Stimulated activated CD8-positive, alpha-beta memory T cell treated with anti-CD3 and anti-CD28 coated beads, Interleukin-7, amount 100 ng/mL, for 4 hours (primary cell): ENCODE measurements around the gene EIF4EBP3.

Experiments
- DNase-seq, 2 donors: peaks; one replicate each; pipeline ENCODE4 v3.0.0-alpha.2; 2020; ENCODE audit warnings: low read depth in 2 of 2

Gene EIF4EBP3

GRCh38 chr5:140547508-140548299, at the start of gene EIF4EBP3:
EIF4EBP3 (plus strand) TSS chr5:140547662; CDS start chr5:140547738, 76 bp downstream.
- DNase-seq = peak; percentile 77

- no peak for DNase-seq
These were observed 49.6 kb upstream of the EIF4EBP3 start for GRCh38 chr5:140497897-140498296.

- DNase-seq = no peak
These were observed 48.9 kb upstream of the EIF4EBP3 start for GRCh38 chr5:140498591-140498990.

- DNase-seq = no peak
These were observed 44.6 kb upstream of the EIF4EBP3 start for GRCh38 chr5:140502834-140503233.

- no peak for DNase-seq
These were observed 37.6 kb upstream of the EIF4EBP3 start for GRCh38 chr5:140509898-140510297.

GRCh38 chr5:140513124-140513523, 34.3 kb upstream of the EIF4EBP3 start:
- DNase-seq = no peak

GRCh38 chr5:140524003-140524402, 23.5 kb upstream of the EIF4EBP3 start:
- no peak for DNase-seq

GRCh38 chr5:140540227-140540626, 7.2 kb upstream of the EIF4EBP3 start:
- no peak for DNase-seq

- DNase-seq = no peak
These were observed 4.5 kb upstream of the EIF4EBP3 start for GRCh38 chr5:140542972-140543371.

GRCh38 chr5:140544986-140545385, 2.5 kb upstream of the EIF4EBP3 start:
- no peak for DNase-seq

- no peak for DNase-seq
These were observed 1.9 kb upstream of the EIF4EBP3 start for GRCh38 chr5:140545606-140546005.

- DNase-seq = no peak
These were observed 483 bp upstream of the EIF4EBP3 start for GRCh38 chr5:140546851-140547507.

- no peak for DNase-seq
These were observed 832 bp downstream of the EIF4EBP3 start for GRCh38 chr5:140548300-140548688.

GRCh38 chr5:140548791-140549190, 1.3 kb downstream of the EIF4EBP3 start:
- no peak for DNase-seq

GRCh38 chr5:140549237-140550144, 2.0 kb downstream of the EIF4EBP3 start:
- DNase-seq = no peak

- no peak for DNase-seq
These were observed 3.0 kb downstream of the EIF4EBP3 start for GRCh38 chr5:140550147-140551079.

- no peak for DNase-seq
These were observed 4.4 kb downstream of the EIF4EBP3 start for GRCh38 chr5:140551872-140552271.

GRCh38 chr5:140553657-140554056, 6.2 kb downstream of the EIF4EBP3 start:
- no peak for DNase-seq

- no peak for DNase-seq
These were observed 7.0 kb downstream of the EIF4EBP3 start for GRCh38 chr5:140554454-140554853.

GRCh38 chr5:140555747-140556312, 8.4 kb downstream of the EIF4EBP3 start:
- DNase-seq = no peak

GRCh38 chr5:140556438-140556837, 9.0 kb downstream of the EIF4EBP3 start:
- DNase-seq = no peak
